SK-N-SH (cell line): ENCODE results near the gene CREB5.

Source experiments
- MAX ChIP-seq: IDR thresholded peaks from 2 replicates; pipeline ENCODE4 v1.4.0; 2012; ENCODE audit warnings: low read depth
- TF ChIP-seq, protein P1 (sequence below): IDR thresholded peaks from 2 replicates; pipeline ENCODE4 v1.4.0; 2012; ENCODE audit warnings: low read depth, borderline replicate concordance

- TF ChIP-seq MAX = no peak
- TF ChIP-seq, protein P1, sequence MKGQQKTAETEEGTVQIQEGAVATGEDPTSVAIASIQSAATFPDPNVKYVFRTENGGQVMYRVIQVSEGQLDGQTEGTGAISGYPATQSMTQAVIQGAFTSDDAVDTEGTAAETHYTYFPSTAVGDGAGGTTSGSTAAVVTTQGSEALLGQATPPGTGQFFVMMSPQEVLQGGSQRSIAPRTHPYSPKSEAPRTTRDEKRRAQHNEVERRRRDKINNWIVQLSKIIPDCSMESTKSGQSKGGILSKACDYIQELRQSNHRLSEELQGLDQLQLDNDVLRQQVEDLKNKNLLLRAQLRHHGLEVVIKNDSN = no peak
These were observed 213.9 kb downstream of the CREB5 start for GRCh38 chr7:28626221-28626620.
